Measurements from ENCODE around the gene TYW1B.
"Not testable (repeated sequence)": the region's sequence is repeated elsewhere in the genome, so short reads cannot be mapped to it uniquely, and the experiment has no call there.

Gene TYW1B

GRCh38 chr7:72544531-72544930 is 283.5 kb downstream of the TYW1B start:
- not testable (repeated sequence) for DNase-seq

GRCh38 chr7:72540923-72541322 is 287.1 kb downstream of the TYW1B start:
- no peak for DNase-seq

- no peak for DNase-seq
Observed at GRCh38 chr7:72540106-72540611, 287.8 kb downstream of the TYW1B start.

- no peak for DNase-seq
Observed at GRCh38 chr7:72539702-72540101, 288.3 kb downstream of the TYW1B start.

- DNase-seq = no peak
Observed at GRCh38 chr7:72538856-72539255, 289.1 kb downstream of the TYW1B start.

GRCh38 chr7:72538147-72538546 is 289.9 kb downstream of the TYW1B start:
- DNase-seq = no peak

GRCh38 chr7:72536038-72536437 is 292.0 kb downstream of the TYW1B start:
- DNase-seq = not testable (repeated sequence)

GRCh38 chr7:72531048-72531447 is 297.0 kb downstream of the TYW1B start:
- DNase-seq = not testable (repeated sequence)

All from activated CD4-positive, CD25-positive, alpha-beta regulatory T cell treated with anti-CD3 and anti-CD28 coated beads, Interleukin-2, amount 50 U/mL, for 72 hours (primary cell).